Measurements from ENCODE around the gene SLC24A3.

The SLC24A3 gene

DNA sequence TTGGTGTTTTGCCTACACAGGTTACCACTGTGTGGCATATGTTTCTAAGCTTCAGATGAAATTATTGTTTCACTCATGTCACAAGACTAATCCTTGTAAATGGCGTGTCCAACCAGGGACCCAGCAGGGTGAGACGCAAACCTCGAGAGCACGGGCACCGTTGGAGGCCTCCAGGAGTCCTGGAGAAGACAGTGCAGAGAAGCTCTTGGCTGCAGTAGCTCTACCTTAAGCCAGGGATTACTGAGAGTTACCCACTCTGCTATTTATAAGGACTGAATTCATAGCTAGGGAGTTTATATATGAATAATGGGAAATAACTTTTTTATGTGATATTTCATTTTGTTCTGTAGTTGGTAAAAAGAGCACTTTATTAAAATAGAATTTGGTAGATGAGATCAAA, 137.4 kb downstream of the SLC24A3 start:
- no peak for DNase-seq

DNA sequence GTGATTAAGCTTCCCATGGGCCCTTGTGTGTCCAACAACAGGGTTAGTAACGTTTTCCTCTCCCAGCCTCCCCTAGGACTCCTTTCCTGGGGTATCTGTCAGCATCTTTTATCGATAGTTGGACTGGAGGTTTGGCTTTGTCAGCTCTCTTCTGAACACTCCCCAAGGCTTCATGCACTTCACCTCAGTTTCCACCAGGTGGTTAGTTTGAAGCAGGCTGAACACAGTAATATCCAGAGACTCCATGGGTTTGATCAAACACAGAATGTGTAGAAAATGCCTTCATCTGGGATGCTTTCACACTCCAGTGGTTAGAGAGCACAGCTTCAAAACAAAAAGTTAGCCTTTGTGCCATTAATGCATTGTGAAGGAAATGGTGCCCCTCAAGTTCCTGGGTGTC, 139.1 kb downstream of the SLC24A3 start:
- DNase-seq, result no peak

DNA sequence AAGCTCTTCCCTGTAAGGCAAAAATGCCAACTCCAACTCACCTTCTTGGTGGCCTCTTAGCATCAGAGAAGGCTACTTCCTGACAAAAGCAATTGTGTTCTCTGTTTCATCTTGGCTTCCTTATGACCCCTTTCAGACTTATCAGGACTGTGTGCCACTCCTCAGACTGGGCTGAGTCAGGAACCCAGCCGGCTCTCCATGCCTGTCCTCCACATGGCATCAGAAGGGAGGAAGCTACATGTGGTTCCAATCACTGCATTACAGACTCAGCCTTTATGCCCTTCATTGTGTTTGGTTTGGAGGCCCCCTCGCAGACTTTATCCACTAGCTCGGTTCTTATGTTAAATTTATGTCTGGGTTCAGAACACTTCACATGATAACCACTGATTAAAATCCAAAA, 142.5 kb downstream of the SLC24A3 start:
- no peak for DNase-seq

DNA sequence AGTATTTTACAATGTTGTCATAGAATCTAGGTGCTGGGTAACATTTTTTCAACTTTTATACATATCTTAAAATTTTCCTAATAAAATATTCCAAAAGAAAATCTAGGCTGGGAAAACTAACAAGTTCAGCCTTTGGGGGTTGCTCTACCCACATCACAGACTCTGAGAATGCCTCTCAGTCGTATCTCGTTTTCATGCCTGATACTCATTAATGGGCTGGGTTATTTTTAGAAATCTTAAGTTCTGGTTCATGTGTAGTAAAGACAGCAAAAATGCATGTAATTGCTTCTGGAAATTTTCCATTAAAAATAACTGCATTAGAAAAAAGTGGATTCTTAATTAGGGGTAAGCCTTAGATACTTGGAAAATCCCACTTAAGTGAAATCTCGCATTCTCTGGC, 149.3 kb downstream of the SLC24A3 start:
- DNase-seq, result no peak

DNA sequence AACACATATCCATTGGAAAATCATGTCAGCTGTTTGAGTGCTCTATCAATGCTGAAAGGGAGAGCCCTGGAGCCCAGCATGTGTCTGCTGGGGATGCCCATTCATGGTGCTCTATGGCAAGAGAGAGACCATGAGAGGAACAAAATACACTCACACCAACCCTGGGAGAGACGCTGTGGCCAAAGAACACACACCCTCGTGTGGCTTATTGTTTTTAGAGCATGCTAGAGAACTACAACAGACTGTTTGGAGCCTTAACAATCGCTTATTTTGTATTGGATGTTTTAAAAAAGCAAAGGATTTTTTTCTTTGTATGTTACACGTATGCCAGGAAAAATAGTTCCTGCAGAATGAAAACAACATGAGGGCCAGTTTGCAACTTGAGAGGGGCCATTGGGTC, 151.0 kb downstream of the SLC24A3 start:
- DNase-seq, result no peak

DNA sequence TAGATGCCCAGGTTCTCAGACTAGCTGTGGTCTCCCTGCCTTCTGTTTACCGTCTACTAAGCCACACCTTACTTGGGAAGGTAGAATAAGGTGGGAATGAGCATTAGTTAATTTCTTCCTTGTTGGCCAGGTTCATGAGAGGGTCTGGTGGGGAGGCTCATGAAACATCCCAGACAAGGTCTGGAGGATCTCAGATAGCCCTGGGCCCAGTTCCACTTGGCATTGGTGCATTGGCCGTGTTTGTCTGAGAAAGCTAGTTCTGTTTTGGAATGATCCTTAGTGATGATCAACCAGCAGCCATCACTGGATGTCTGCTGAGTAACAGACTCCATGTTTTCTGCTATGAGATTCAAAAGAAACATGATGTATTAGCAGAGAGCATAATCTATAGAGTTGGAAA, 155.1 kb downstream of the SLC24A3 start:
- no peak for DNase-seq

DNA sequence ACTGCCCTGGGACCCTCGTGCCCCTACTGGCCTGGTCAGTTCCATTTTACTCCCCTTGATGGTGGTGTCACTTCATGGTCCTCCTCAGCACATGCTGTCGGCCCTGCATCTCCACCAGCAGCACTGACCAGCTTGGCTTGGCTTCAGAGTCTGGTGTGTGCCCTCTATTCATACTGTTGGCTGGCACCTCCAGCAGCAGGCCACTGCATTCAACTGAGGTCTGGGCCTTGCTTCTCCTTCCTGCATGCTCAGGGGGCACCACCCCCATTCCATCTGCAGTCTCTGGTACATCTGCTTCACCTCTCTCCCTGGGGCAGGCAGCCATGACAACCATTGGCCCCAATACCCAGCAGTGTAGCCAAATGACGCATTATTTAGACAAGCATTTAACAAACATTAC, 155.9 kb downstream of the SLC24A3 start:
- no peak for DNase-seq

DNA sequence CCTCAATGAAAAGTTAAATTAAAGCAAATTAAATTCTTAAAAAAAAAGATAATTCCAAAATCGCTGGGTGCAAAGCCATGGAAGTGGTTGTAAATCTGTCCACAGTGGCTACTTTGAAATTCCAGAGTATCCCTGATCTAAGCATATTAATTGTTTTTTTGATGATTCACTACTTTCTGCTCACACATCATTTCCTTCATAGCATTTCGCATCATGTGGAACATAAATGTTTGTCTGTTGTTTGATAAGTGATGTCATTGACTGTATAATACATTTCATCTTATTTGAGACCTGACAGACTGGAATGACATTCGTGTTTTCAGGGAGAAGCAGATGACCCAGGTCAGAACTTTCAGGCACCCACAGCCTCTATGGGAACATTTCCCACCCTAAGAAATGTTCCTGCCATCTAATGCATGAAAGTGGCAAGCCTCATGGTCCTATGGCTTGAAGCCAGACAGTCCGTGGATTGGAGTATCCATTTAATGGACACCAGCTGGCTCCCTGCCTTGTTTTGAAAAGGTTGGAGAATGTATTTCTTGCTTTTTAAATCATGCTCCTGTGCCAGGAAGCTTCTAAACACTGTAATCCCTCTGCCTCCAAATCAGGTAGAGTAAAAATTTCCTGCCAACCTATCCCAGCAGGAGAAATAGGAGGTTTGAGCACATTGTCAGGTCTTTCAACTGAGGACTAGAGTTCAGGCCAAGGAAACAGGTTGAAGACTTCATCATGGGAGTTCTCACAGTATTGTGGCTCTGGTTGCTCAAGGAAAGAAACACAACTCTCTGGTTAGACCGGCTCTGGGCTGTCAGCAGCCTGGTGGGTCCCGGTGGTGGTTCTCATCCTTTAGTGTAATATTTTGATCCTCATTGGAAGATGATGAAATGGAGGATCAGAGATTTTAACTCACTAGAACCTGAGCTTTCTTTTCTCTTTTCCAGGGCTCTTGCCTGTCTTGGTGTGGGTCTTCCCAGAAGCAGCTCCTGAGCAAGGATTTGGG, 157.9 kb downstream of the SLC24A3 start:
- no peak for DNase-seq

DNA sequence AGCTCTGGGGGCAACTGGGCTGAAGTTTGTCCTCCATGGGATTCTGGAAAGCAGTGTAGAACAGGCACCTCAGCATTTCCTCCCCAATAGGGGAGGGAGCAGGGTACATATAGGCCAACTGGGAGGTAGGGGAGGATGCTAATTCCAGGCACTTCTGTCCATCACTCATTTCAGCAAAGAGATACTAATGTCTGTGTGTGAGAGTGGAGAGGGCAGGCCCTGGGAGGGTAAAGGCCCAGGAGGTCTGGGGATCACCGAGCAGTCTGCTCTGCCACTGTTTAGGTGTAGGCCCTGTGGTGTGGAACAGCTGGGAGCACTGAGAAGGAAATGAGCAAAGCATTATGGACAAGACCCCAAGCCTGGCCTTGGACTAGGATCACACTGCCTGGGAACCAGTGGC, 158.7 kb downstream of the SLC24A3 start:
- DNase-seq, result no peak

DNA sequence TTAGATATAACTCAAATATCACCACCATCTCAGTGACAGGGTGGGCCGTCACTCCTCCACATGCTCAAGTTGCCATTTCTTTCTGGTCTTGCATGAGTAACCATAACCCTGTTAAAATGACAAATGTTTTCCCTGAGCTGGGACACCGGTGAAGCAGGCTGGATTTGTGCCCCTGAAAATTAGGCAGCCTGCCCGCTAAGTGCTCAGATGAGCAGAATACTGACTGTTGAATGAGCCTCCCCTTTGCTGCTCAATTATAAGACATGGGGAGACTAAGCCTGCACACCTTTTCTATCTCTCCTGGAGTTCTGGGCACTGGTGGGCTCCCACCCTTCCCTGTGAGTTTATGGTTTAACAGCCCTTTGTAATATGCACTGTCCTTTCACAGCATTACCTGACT, 161.8 kb downstream of the SLC24A3 start:
- no peak for DNase-seq

DNA sequence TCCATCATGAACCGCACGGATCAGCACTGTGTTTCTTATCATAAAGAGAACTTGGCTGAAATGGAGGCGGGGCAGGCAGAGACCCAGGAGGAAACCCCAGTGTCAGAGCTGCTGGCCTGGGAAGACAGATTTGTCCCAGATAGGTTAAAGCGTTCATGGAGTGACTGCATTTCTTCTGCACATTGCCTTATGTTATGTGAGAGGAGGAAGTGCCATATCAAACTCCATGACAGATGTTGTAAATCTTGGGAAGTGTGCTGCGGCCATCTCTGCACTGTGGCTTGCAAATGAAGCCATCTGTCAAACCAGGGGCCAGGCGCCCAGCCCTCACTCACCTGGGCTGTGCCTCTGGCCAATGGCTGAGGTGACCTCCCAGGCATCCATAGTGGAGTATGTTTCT, 163.0 kb downstream of the SLC24A3 start:
- no peak for DNase-seq

DNA sequence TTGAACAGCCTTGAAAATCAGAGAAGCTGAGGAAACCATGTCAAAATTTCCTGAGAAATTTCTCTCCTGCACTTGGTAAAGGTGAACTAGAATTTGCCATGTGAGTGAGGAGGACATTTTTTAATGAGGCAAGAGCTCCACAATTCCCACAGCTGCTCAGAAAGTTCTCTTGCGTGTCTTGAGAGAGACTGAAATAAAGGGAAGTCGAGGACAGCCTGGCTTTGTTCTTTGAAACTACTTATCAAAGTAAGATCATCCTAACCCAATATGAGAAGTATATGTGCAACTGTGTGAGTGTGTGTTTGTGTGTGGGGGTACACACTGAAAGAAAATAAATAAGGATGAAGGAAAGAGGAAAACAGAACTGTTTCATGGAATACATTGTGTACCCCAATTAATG, 163.4 kb downstream of the SLC24A3 start:
- DNase-seq, result no peak

DNA sequence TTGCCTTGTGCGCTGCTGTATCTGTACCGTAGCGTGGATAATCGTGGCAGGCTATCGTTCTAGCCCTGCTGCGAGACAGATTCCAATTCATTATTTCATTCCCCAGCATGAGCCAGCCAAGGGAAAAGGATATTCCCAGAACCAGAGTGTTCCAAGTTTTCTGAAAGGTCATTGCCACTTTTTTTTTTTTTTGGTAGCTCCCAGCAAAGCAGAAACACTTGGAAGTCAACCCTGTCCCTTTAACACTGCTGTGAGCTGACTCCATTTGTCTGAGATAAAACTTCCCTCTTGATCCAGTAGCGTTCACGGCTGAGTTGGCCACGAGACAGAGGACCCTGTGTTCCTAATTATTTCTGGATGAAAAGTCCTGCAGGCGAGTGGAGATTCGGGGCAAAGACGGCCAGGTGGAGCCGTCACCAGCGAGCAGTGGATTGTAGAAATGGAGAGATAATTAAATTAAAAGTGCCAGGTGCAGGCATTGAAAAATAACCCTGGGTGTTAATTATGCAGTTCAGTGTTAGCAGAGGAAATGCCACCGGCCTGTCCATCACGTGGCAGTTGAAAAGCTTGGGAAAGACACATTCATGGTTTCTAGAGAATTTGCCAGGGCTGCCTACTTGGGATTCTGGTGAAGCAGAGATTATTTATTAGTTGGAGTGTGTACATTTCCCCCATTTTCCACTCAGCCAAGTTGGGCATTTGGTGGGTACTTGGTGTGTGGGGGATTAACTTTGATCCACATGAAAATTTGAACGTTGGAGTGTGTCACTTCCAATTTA, 164.2 kb downstream of the SLC24A3 start:
- DNase-seq, result no peak

DNA sequence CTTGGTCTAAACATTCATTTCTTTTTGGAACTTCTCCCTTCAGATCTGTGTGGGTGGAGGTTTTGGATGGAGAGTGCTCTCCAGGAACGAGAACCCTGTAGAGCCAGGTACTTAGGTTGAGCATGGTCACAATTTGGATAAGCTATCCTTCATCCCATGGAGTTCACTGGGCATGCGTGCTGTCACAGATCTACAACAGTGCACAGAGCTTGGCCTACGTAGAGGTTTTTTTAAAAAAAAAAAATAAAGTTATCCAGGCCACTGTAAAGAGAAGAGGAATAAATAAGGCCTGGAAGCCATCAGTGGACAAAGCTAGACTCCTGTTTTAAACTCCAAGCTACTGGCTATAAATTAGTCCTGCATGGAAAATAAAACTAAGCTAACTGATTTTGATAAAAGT, 165.6 kb downstream of the SLC24A3 start:
- no peak for DNase-seq

DNA sequence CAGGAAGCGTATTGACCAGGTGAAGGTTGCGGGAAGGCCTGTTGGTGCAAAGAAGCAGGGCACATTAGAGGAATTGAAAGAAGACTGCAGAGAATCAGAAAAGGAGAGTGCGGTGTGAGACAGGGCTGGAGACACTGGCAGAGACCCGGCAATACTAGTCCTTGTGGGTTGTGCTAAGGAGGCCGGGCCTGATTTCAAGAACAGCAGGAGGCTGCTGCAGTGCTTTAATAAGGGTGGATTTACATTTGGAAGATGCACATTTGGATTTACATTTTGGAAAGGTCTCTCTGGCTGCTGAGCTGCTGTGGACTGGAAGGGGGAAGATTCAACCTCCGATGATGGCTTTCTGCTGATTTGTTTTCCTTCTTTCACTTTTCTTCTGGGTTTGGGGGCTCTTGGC, 167.8 kb downstream of the SLC24A3 start:
- DNase-seq, result no peak

DNA sequence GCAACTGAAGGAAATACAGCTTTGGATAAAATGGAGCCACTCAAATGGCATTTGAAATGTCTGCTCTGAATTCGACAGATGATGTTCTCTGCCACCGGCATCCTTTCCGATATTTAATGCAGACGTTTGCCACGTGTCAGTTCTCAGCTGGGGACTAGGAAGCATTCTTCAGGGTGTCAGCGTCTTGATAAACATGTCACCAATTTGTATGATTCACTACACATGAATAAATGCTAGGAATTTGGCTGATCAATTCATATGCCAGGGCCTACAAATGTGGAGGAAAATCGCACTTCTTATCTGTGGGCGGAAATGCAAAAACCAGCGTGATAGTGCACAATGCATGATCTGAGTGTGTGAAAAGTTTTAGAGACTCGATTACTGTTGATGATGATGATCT, 169.5 kb downstream of the SLC24A3 start:
- DNase-seq, result no peak

DNA sequence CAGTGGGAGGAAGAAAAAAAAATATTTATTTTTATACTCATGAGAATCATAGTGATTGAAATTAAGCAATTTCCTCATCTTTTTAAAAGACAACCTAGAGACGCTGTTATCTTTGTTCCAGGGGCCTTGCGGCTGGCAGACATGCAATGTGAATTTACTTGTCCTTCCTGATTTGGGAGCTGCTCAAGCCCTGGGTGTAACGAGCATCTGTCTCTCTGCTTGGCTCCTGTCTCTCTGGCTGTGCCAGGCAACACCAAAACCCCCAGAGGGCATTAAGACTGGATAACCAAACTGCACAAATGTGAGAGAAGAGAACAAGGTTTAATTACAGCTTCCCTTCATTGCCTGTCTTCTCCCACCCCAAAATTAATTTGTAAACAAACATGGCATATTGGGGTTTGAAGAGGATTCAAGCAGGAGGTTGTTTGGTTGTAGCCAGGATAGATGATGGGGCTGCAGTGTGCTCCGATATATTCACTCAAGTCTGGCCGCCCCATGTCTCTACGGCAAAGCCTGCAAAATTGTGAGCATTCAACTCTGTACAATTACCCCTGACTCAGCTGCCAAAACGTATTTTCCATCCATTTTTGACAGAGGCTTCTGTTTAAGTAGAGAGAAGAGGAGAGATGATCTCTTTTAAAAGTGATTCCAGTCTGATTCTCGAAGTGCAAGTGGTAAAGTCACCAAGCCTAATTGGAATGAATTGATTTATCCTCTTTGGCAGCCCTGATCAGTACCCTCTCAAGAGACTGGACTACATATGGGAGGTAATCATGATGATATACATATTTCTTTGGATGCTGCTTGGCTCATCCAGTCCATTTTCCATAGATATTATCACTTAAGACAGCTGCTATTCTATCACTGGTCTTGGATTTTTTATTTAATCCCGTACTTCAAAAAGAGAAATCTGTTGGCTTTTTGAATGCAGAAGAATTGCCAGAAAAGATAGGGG, 170.2 kb downstream of the SLC24A3 start:
- DNase-seq, result no peak

DNA sequence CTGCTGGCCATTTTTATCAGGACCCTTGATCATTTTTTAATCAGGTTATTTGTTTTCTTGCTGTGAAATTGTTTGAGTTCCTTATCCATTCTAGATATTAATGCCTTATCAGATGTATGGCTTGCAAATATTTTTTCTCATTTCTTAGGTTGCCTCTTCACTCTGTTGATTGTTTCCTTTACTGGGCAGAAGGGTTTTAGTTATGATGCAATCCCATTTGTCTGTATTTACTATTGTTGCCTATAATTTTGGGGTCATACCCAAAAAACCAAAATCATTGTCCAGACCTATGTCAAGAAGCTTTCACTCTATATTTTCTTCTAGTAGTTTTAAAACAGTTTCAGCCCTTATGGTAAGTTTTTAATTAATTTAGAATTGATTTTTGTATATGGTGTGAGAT, 172.5 kb downstream of the SLC24A3 start:
- no peak for DNase-seq

DNA sequence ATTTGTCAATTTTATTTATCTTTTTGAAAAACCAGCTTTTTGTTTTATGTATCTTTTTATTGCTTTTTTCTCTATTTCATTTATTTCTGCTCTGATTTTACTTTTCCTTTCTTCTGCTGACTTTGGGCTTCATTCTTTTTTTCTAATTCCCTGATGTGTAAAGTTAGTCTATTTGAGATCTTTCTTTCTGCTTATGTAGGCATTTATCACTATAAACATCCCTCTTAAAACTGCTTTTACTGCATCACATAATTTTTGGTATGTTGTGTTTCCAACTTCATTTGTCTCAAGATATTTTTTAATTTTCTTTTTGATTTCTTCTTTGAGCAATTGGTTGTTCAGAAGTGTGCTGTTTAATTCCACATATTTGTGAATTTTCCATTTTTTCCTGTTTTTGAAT, 174.8 kb downstream of the SLC24A3 start:
- DNase-seq, result no peak

DNA sequence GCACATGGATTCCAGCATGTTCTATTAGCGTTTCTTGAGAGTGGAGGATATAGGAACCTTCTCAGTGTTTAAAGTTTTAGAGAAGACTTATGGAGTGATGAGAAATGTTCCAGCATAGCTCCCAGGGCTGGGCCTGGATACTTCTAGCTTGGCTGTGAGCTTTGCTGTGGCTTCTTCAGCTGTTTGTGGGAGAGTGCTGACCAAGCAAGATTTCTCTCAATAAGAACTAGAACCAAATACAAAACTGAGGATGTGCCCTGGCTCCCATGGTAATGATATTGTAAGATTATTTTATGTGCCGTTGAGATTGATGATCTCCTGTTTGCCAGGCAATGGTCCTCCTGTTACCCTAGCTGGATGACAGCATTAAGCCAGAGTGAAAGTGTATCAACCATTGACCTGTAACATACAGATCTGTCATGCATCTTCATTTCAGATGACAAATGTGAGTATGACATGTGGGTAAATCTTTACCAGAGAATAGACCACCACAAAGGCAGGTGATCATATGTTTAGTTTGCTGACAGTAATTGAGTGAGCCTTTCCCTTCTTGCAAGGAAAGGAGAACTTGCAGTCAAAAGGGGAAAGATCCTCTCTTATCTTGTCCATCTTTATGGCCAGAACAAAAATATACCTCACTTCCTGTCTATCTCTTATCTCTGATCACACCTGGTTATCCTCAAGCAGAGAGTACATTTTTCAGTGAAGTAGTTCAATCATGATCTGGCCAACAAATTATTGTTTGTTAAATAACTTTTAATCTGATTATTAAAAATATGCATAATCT, 180.1 kb downstream of the SLC24A3 start:
- no peak for DNase-seq

DNA sequence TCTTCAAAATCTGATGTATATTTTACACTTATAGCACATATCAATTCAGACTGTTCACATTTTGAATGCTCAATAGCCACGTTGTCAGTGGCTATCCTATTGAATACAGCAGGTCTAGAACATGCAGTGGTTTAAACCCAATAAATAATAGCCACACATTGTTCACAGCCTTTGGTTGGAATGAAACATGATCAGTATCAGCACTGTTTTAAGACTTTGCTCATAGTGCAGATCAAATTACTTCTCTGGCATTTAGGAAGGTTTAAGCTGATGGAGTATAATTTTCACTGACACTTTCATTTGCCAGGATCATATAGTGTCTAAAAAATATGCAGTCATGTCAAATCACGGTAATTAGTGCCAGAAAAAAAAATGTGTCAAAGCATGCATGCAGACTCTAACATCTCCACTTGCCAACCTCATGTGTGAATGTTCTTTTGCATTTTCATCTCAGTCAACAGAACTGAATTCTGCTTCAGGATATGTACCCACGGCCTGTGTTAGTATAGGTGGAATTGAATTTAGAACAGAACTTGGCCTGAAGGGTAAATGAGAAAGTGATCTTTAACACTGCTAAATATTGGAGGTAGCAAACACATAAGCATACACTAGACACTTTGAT, 184.1 kb downstream of the SLC24A3 start:
- DNase-seq, result no peak

DNA sequence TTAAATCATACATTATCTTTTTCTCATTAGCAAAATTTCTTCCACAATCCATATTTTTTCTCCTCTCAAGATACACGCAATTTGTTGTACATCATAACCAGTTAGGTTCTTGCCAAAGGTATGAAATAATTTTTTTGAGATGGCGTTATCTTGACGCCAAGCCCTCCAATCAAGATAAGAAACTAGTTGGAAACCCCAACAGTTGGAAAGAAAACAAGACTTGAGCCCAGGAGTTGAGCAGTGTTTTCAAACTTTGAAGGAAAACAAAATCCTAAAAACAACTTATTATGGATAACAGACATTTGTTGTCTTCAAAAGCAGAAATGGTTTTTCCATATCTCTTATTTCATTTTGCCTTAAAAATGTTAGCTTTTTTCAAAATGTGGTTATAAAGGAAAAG, 184.8 kb downstream of the SLC24A3 start:
- no peak for DNase-seq

Data from NCI-H2227 treated with DMSO at 0.1 percent for 48 hours (cell line).